SHP77 (cell line): ENCODE data around the gene RSPO1.

Experiments
- DNase-seq, 2 experiments: peaks; one replicate each; lab custom pipeline; 2025; lab: John Stamatoyannopoulos, UW

Gene RSPO1

DNA sequence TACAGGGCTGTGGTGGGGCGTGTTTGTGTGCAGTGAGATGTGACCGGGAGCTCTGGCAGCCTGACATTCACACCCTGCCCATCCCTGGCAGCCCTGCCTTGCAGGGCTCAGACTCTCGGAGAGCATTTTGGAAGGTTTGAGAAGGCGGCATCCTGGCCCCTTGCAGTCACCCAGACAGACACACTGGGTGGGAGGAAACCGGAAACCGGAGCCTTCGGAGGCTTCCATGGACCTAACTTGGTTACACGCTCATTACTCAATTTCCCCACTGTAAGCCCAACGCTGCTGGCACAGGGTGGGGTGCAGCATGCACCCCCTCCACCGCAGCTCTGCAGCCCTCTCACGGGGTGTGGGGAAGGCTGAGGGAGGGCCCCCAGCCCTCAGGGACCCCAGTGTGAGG, 22.2 kb upstream of the RSPO1 start:
- no peak for DNase-seq

DNA sequence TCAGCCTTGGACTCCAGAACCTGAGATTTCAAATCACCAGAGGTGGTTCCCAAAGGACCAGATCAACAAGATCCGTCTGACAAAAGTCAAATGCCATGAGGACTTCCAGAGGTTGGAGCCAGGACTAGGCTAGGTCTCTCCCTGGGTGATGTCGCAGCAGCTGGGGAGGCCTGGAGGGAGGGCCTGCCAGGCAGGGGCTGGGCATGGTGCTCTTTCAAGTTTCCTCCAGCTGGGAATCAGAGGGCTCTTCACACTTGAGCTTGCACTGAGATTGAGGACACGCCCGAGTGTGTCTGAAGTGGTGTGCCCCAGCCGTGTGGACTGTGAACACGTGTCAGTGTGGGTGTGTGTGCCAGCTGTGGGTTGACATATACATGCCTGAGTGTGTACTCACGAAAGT, 21.3 kb upstream of the RSPO1 start:
- no peak for DNase-seq

GRCh38 chr1:37655274-37655673, 20.6 kb upstream of the RSPO1 start:
- no peak for DNase-seq

GRCh38 chr1:37653906-37654305, 19.2 kb upstream of the RSPO1 start:
- DNase-seq, result no peak

- no peak for DNase-seq
Observed at GRCh38 chr1:37652976-37653375, 18.3 kb upstream of the RSPO1 start.

GRCh38 chr1:37651803-37652202, 17.1 kb upstream of the RSPO1 start:
- DNase-seq, result no peak

DNA sequence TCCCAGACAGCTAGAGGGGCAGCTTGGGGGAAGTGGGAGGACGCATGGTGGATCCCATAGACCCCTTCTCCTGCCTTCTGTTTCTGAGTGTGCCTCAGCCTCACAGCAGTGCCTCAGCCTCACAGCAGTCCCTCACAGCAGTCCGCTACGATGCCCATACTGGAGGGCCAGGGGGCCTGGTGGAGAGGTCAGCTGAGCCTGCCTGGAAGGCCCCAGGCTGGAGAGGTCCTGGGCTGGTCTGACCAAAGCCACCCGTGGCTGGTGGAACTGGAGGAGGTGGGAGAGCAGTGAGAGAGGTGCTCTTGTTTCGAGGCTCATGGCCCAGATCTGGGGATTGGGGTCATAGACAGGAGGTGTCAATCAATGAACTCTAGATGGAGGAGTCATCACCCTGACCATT, 16.0 kb upstream of the RSPO1 start:
- DNase-seq, result no peak

DNA sequence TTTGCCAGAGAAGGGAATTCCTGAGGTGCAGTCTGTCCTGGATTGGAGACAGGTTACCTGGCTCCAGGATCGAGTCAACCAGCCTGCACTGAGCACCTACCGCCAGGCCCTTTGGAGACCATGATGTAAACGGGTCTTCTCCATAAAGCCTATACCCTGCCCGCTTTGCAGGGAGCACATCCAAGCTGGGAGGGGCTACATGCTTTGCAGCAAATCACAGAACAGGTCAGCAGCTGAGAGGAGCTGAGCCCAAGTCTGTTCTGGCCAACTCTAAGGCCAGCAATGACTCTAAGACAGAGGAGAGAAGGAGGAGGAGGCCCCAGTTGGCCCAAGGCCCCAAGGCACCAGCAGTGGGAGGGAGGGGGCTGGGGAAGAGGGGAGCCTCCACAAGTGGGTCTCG, 15.5 kb upstream of the RSPO1 start:
- DNase-seq, result no peak

GRCh38 chr1:37647281-37647680, 12.6 kb upstream of the RSPO1 start:
- DNase-seq, result no peak

GRCh38 chr1:37641059-37641458, 6.4 kb upstream of the RSPO1 start:
- no peak for DNase-seq

DNA sequence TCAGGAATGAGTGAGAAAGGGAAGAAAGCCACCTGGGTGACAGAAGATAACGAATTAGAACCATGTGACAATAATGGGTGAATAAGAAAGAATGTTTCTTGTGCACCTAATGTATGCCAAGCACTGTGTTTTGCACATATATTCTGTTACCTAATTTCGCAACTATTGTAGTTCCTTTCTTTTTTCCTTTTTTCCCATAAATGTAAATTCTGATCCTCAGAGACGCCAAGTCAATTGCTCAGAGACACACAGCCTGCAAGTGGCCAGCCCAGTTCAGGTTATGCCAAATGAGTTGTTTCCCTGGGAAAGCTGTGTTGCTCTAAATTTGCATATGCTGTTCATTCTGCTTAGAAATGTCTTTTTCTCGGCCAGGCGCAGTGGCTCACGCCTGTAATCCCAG, 1.7 kb upstream of the RSPO1 start:
- DNase-seq, result no peak

GRCh38 chr1:37634992-37635902, 555 bp upstream of the RSPO1 start:
- DNase-seq, result no peak

DNA sequence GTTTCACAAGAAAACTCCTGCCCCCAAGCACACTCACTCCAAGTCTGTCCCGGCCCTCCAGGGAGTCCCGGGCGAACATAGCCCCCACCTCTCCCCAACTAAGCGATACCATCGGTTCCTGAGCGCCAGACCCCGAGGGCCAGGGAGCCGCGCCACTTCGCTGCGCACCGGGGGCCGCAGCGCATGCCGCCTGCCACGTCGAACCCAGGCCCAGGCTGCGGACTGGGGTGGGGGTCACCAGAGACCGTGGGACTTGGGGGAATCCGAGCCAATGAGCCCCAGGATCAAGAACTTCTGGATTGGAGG, 801 bp downstream of the RSPO1 start:
- DNase-seq, result no peak

GRCh38 chr1:37633040-37633937, 1.4 kb downstream of the RSPO1 start:
- no peak for DNase-seq

DNA sequence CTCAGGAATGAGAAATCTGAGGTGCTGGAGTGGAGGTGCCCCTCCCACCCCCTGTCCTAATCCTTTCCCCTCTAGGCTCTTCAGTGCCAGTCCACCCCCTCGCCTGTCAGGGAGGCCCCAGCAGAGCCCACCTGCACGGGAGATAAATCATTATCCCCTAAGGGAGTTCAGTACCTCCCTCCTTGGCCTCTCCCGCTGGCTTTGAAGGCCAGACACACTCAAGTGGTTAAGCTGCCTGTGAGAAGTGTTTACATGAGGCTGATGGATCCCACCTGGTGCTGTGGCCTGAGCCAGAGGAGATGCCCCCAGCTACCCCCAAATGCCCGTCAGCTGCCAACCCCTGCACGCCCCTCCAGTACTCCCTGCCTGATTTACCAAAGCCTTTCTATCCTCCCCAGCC, 3.7 kb downstream of the RSPO1 start:
- DNase-seq, result no peak

DNA sequence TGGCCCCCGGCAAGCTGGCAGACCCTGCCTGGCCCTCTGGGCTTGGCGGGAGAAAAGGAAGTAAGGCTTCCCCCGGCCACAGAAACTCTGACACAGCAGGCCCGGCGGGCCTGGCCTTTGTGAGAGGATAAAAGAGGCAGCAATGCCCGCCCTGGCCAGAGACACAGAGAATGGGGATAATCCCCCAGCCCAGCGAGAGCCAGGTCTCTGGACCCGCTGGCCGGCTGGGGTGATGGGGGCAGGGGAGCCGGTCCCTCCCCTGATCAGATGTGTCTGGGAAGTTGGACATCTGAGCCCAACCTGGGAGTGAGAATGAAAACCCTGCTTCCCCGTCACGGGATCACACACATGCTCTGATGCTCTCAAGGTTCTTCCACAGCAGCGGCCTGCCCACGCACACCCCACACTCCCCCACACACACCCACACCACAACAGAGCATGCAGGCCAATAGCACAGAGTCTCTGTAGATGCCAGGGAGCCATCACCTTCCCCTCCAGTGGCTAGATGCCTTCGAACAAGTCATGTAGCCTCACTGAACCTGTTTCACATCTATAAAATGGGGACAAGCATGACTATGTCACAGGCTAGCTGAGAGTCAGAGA, 4.2 kb downstream of the RSPO1 start:
- DNase-seq, result no peak

DNA sequence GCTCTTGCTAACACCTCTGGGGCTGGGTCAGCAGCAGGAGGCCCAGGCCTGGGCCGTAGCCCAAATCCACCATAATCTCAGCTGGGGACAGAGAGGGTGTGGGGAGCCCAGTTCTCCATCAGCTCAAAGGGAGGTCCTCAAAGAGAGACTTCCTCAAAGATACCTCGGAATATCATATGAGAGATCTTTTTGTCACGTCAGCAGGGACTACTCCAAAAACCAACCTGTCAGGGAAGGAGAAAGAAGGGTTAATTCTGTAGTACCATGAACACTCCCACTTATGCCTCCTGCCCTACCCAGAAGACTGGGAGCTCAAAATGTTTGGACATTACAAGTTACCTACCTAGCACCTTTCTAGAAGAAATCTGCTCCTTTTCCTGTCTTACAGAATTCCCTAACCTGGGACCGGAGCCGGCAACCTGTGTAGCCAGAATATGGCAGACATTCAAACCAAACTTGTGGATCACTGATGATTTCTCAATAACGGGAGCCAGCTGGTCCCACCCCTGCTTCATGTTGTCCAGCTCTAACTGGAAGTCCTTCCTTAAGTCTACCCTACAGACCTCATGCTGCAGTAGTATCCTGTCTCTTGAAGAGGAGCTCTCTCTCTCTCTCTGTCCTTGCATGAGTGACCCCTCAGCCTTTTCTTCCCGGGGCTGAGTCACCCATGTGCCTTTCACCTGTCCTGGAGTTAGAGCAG, 4.8 kb downstream of the RSPO1 start:
- no peak for DNase-seq

GRCh38 chr1:37629008-37629407, 5.7 kb downstream of the RSPO1 start:
- DNase-seq, result no peak

GRCh38 chr1:37628026-37628556, 6.6 kb downstream of the RSPO1 start:
- no peak for DNase-seq

GRCh38 chr1:37622131-37622530, 12.6 kb downstream of the RSPO1 start:
- DNase-seq, result no peak

GRCh38 chr1:37621326-37621870, 13.3 kb downstream of the RSPO1 start:
- no peak for DNase-seq

DNA sequence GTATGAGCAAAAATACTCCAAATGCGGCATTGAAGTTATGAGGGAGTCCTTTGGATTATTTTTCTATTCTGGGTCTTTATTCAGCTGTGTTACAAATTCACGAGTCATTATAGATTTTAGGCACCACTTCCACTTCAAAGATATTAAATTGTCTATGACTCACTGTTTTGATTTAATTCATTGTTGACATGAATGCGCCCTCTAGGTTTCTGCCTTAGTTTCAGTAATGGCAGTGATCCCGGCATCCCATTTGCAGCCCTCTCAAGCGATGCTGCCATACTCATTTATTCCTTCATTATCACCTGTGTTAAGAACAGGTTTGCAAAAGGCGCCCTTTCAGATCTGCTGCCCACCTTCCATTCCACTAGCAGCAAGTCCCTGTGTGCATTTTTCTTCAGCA, 14.0 kb downstream of the RSPO1 start:
- no peak for DNase-seq
